ENCODE results near the gene SPRR2A. TPM values are rescaled to one million over a fixed set of nuclear protein-coding genes. Genes with fewer than 3 reads are reported as not detected.

The SPRR2A gene
- total RNA-seq, 1 experiment from 2014 or later, result not detected

DNA sequence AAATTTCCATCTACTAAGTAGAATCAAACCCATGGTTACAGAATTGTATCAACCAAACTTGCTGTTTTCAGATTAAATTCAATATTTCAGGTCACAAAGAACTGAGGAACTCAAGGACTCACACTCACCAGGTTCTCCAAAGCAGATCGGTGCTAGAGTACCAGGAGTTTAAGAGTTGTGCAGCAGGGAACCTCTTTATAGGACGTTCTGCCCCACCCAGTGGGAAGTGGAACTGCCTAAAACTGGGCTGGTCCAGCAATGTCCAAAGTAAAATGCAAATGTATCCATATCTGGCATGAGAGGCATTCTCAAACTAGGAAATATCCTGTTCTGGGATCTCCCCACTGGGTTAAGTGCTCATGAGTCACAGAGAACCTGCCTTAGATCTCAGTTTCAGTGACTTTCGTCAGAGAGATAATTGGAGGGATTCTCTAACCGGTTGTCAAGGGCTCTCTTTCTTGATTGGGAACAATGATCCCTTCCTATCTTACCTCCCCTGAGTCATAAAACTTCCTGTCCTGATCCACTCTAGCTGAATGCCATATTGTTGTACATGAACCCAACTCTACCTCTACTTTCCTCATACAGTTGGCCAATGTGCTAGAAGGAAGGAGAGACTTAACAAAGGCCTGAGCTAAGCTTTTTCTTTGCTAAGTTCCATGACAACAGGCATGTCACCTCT lies 16.2 kb downstream of the SPRR2A start, which contains the start of gene SPRR2D:
SPRR2D (minus strand) TSS at position 171 of the 682 bp plus-strand sequence. CDS start 774 bp downstream, outside the sequence.
- Histone ChIP-seq H3K14ac (ENCODE audit: insufficient read depth, low read length) (no peak within 1 kb of the TSS), H2BK20ac (ENCODE audit: low read depth, low read length, poor library complexity, severe bottlenecking) (no peak within 1 kb of the TSS), H3K27ac (ENCODE audit: insufficient read length, low read depth, low read length) (no peak within 1 kb of the TSS), H4K20me1 (ENCODE audit: control insufficient read depth, insufficient read depth, insufficient read length) (no peaks in the 10 kb centered on the region), H2AFZ (ENCODE audit: low read length) (no peak within 1 kb of the TSS), H3K79me1 (ENCODE audit: insufficient read depth, low read depth, low read length, poor library complexity, severe bottlenecking) (no peaks in the 10 kb centered on the region), H3K4ac (ENCODE audit: low read depth, low read length) (no peak within 1 kb of the TSS), H3K9me3 (ENCODE audit: control insufficient read depth, low read depth, low read length) (no peaks in the 10 kb centered on the region), H3K18ac (ENCODE audit: insufficient read length, low read depth, low read length) (no peak within 1 kb of the TSS), H4K91ac (ENCODE audit: insufficient read length, low read depth, low read length) (no peak within 1 kb of the TSS), H3K23me2 (ENCODE audit: insufficient read length, low read depth, low read length, poor library complexity, severe bottlenecking) (no peaks in the 10 kb centered on the region), H3K4me2 (ENCODE audit: insufficient read depth, insufficient read length, low read length) (no peak within 1 kb of the TSS), H4K5ac (ENCODE audit: insufficient read length, low read depth, low read length) (no peak within 1 kb of the TSS), H4K8ac (replicated peaks; ENCODE audit: insufficient read length, low read depth, low read length) (no peak within 1 kb of the TSS), H3K23ac (ENCODE audit: insufficient read length, low read depth, low read length) (no peak within 1 kb of the TSS), H2BK120ac (ENCODE audit: low read depth, low read length, poor library complexity, severe bottlenecking) (no peak within 1 kb of the TSS), H2BK5ac (ENCODE audit: insufficient read length, low read length) (no peak within 1 kb of the TSS), H3K79me2 (ENCODE audit: insufficient read depth, low read length) (no peaks in the 10 kb centered on the region), H3K9ac (ENCODE audit: extremely low read depth, insufficient read length, low read length) (no peak within 1 kb of the TSS), H2BK15ac (ENCODE audit: low read depth, low read length) (no peak within 1 kb of the TSS), H2AK5ac (ENCODE audit: insufficient read length, low read length) (no peak within 1 kb of the TSS), H2BK12ac (ENCODE audit: insufficient read length, low read depth, low read length) (no peak within 1 kb of the TSS), H3K4me1 (ENCODE audit: insufficient read depth, low read length) (no peaks in the 10 kb centered on the region), H3K27me3 (ENCODE audit: insufficient read depth, low read length) (no peaks in the 10 kb centered on the region), H3T11ph (ENCODE audit: low read length) (no peak within 1 kb of the TSS), H3K56ac (ENCODE audit: insufficient read length, low read depth, low read length) (no peak within 1 kb of the TSS)
- TF ChIP-seq, protein P1, sequence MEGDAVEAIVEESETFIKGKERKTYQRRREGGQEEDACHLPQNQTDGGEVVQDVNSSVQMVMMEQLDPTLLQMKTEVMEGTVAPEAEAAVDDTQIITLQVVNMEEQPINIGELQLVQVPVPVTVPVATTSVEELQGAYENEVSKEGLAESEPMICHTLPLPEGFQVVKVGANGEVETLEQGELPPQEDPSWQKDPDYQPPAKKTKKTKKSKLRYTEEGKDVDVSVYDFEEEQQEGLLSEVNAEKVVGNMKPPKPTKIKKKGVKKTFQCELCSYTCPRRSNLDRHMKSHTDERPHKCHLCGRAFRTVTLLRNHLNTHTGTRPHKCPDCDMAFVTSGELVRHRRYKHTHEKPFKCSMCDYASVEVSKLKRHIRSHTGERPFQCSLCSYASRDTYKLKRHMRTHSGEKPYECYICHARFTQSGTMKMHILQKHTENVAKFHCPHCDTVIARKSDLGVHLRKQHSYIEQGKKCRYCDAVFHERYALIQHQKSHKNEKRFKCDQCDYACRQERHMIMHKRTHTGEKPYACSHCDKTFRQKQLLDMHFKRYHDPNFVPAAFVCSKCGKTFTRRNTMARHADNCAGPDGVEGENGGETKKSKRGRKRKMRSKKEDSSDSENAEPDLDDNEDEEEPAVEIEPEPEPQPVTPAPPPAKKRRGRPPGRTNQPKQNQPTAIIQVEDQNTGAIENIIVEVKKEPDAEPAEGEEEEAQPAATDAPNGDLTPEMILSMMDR (conservative IDR thresholded peaks at IDR 0.05), result no peak
- H3K27ac Mint-ChIP-seq, result no peak within 1 kb of the TSS
- DNase-seq, result no peak
- H3K4me1 Mint-ChIP-seq, result no peaks in the 10 kb centered on the region
- no CpG with 5 or more reads among the region's 4 CpGs for WGBS (ENCODE audit: extremely low coverage, insufficient read length, low lambda C conversion rate)
- H3K9me3 Mint-ChIP-seq, result no peaks in the 10 kb centered on the region
- H3K27me3 Mint-ChIP-seq (ENCODE audit: low read depth), result no peaks in the 10 kb centered on the region; the same call in 1 of the 2 replicates
- H3K4me3 Mint-ChIP-seq, result no peak within 1 kb of the TSS
- no peaks in the 10 kb centered on the region for H3K36me3 Mint-ChIP-seq (ENCODE audit: insufficient read depth in 1 of 3, low read depth in 3 of 3)
